ENCODE data around the gene VIL1.

The VIL1 gene

GRCh38 chr2:218392459-218392858, 26.5 kb upstream of the VIL1 start:
- TF ChIP-seq OSR1 (CRISPR knock-in tag; IDR thresholded peaks at IDR 0.05), result no peak
- no peak for TF ChIP-seq TOX (CRISPR knock-in tag; IDR thresholded peaks at IDR 0.05; ENCODE audit: borderline replicate concordance)
- no peak for TF ChIP-seq SNAI2 (CRISPR knock-in tag; IDR thresholded peaks at IDR 0.05)
- no peak for TF ChIP-seq PATZ1 (CRISPR knock-in tag; IDR thresholded peaks at IDR 0.05; ENCODE audit: borderline replicate concordance)
- no peak for TF ChIP-seq TSHZ2 (CRISPR knock-in tag; IDR thresholded peaks at IDR 0.05)
- TF ChIP-seq GLIS3 (CRISPR knock-in tag; IDR thresholded peaks at IDR 0.05), result no peak
- TF ChIP-seq CSRNP3 (CRISPR knock-in tag; IDR thresholded peaks at IDR 0.05), result no peak
- no peak for TF ChIP-seq TCF4 (CRISPR knock-in tag; IDR thresholded peaks at IDR 0.05; ENCODE audit: borderline replicate concordance)
- no peak for TF ChIP-seq PPARA (CRISPR knock-in tag; IDR thresholded peaks at IDR 0.05; ENCODE audit: borderline replicate concordance)
- no peak for TF ChIP-seq ZNF565 (CRISPR knock-in tag; conservative IDR thresholded peaks at IDR 0.05; ENCODE audit: low read depth)
- TF ChIP-seq ARNTL (CRISPR knock-in tag; IDR thresholded peaks at IDR 0.05; ENCODE audit: borderline replicate concordance, low read depth), result no peak
- TF ChIP-seq CREB5 (CRISPR knock-in tag; IDR thresholded peaks at IDR 0.05; ENCODE audit: low read depth), result no peak
- ATAC-seq, result no peak

GRCh38 chr2:218392891-218393462, 25.9 kb upstream of the VIL1 start:
- ATAC-seq, result no peak
- no peak for TF ChIP-seq GLIS3 (CRISPR knock-in tag; IDR thresholded peaks at IDR 0.05)
- TF ChIP-seq ZFP3 (CRISPR knock-in tag; IDR thresholded peaks at IDR 0.05), result no peak
- TF ChIP-seq ISL1 (CRISPR knock-in tag; IDR thresholded peaks at IDR 0.05), result no peak
- TF ChIP-seq ARNTL (CRISPR knock-in tag; IDR thresholded peaks at IDR 0.05; ENCODE audit: borderline replicate concordance, low read depth), result no peak
- no peak for TF ChIP-seq RARB (CRISPR knock-in tag; IDR thresholded peaks at IDR 0.05)
- TF ChIP-seq ZFP30 (CRISPR knock-in tag; IDR thresholded peaks at IDR 0.05), result no peak
- no peak for TF ChIP-seq PATZ1 (CRISPR knock-in tag; IDR thresholded peaks at IDR 0.05; ENCODE audit: borderline replicate concordance)
- TF ChIP-seq ZNF70 (CRISPR knock-in tag; IDR thresholded peaks at IDR 0.05), result no peak
- TF ChIP-seq ZNF565 (CRISPR knock-in tag; conservative IDR thresholded peaks at IDR 0.05; ENCODE audit: low read depth), result no peak

GRCh38 chr2:218393750-218394290, 25.1 kb upstream of the VIL1 start:
- ATAC-seq, result no peak
- no peak for TF ChIP-seq GLIS3 (CRISPR knock-in tag; IDR thresholded peaks at IDR 0.05)
- TF ChIP-seq PPARA (CRISPR knock-in tag; IDR thresholded peaks at IDR 0.05; ENCODE audit: borderline replicate concordance), result no peak
- no peak for TF ChIP-seq CSRNP3 (CRISPR knock-in tag; IDR thresholded peaks at IDR 0.05)
- no peak for TF ChIP-seq ZNF8 (CRISPR knock-in tag; IDR thresholded peaks at IDR 0.05)
- no peak for TF ChIP-seq POU6F1 (CRISPR knock-in tag; IDR thresholded peaks at IDR 0.05; ENCODE audit: borderline replicate concordance, low read depth)
- no peak for TF ChIP-seq TCF4 (CRISPR knock-in tag; IDR thresholded peaks at IDR 0.05; ENCODE audit: borderline replicate concordance)
- TF ChIP-seq ZNF565 (CRISPR knock-in tag; conservative IDR thresholded peaks at IDR 0.05; ENCODE audit: low read depth), result no peak
- TF ChIP-seq ZC3H10 (CRISPR knock-in tag; IDR thresholded peaks at IDR 0.05), result no peak
- TF ChIP-seq OSR1 (CRISPR knock-in tag; IDR thresholded peaks at IDR 0.05), result no peak
- no peak for TF ChIP-seq CSDC2 (CRISPR knock-in tag; IDR thresholded peaks at IDR 0.05)
- TF ChIP-seq TOX (CRISPR knock-in tag; IDR thresholded peaks at IDR 0.05; ENCODE audit: borderline replicate concordance), result no peak
- TF ChIP-seq RARB (CRISPR knock-in tag; IDR thresholded peaks at IDR 0.05), result no peak
- TF ChIP-seq ZFP3 (CRISPR knock-in tag; IDR thresholded peaks at IDR 0.05), result no peak
- TF ChIP-seq CREB5 (CRISPR knock-in tag; IDR thresholded peaks at IDR 0.05; ENCODE audit: low read depth), result no peak
- no peak for TF ChIP-seq SNAI2 (CRISPR knock-in tag; IDR thresholded peaks at IDR 0.05)
- TF ChIP-seq ESRRG (CRISPR knock-in tag; IDR thresholded peaks at IDR 0.05), result no peak
